ACC112 (cell line): Measurements from ENCODE around the gene DUSP19.
"Not testable (repeated sequence)": the region's sequence is repeated elsewhere in the genome, so short reads cannot be mapped to it uniquely, and the experiment has no call there.

Experiments used
- H2AFZ ChIP-seq: fragments of 200-600 bp; sonication (generic); one replicate; pipeline ENCODE4 v1.6.0; 2017; ENCODE audit warnings: antibody characterized with exemption, low read length; ENCODE audit not compliant: unreplicated experiment
- H3K27ac ChIP-seq: fragments of 200-600 bp; sonication (generic); 2 replicates; pipeline ENCODE4 v1.5.1; 2014; ENCODE audit warnings: low read depth, mild to moderate bottlenecking, antibody characterized with exemption, low read length, moderate library complexity
- H3K27me3 ChIP-seq: fragments of 200-600 bp; sonication (generic); 2 replicates; pipeline ENCODE4 v1.6.1; 2014; ENCODE audit warnings: mild to moderate bottlenecking, antibody characterized with exemption, low read length, moderate library complexity, mixed read lengths; ENCODE audit not compliant: insufficient read depth
- H3K36me3 ChIP-seq: fragments of 200-600 bp; sonication (generic); 2 replicates; pipeline ENCODE4 v1.6.1; 2016; ENCODE audit warnings: mild to moderate bottlenecking, antibody characterized with exemption, low read length, moderate library complexity, mixed read lengths; ENCODE audit not compliant: insufficient read depth
- H3K4me1 ChIP-seq: fragments of 200-600 bp; sonication (generic); one replicate; pipeline ENCODE4 v1.6.1; 2016; ENCODE audit warnings: low read length, mixed read lengths; ENCODE audit not compliant: insufficient read depth, unreplicated experiment, control insufficient read depth
- H3K4me3 ChIP-seq: fragments of 200-600 bp; sonication (generic); 2 replicates; pipeline ENCODE4 v1.5.1; 2014; ENCODE audit warnings: mild to moderate bottlenecking, low read depth, low read length
- H3K79me2 ChIP-seq: fragments of 200-600 bp; sonication (generic); one replicate; pipeline ENCODE4 v1.6.0; 2016; ENCODE audit warnings: low read length; ENCODE audit not compliant: control insufficient read depth, unreplicated experiment, insufficient read depth

DUSP19 gene

DNA sequence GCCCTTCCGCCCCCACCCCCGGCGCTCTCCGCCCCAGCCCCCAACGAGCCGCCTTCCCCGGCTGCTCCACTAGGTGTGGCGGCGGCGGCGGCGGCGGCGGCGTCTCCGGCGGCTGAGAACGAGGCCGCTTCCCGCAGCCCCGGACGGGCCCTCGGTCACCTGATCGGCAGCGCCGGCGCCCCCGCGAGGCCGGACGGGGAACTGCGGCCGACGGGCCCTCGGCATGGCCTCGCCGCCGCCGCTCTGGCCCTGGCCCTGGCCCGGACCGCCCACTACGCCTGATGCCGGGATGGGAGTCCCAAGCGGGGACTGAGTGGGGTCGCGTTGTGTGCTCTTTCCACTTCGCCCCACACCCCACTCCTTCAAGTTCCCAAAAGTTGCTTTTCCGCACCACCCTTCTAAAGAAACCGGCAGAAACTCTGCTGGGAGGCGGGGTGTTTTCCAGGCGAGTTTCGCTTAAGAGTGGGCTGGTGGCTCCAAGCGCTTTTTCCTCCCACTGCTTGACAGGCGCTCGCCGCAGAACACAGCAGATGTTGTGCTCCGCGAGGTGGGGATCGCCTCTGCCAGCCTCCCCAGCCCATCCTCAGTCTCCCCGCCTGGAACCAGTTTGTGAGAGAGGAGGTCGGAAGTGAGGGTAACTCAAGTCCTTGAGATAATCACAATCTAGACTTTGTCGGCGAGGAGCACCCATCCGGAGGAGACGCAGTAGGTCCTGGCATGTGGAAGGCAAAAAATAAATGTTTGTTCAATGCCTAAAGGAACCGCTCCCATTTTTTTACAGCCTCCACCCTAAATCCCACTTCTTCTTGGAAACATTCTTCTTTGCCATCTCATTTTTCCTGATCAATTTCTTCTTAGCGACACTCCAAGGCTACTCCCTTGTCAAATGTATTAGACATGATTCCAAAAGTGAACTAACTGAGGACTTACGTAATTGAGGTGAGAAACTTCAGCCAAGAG lies 39.9 kb upstream of the DUSP19 start, which contains the start of gene NCKAP1:
Gene NCKAP1 (minus strand): TSS at position 117 of the 960 bp plus-strand sequence. CDS start 358 bp downstream, outside the sequence.
- peak within 1 kb of the TSS; percentile 94 for H3K4me3 ChIP-seq
- H3K79me2 ChIP-seq: peaks cover 45% of the 10 kb centered on the region
- peak within 1 kb of the TSS; percentile 96 for H2AFZ ChIP-seq
- peak within 1 kb of the TSS; percentile 88 for H3K27ac ChIP-seq
- no peaks in the 10 kb centered on the region for H3K27me3 ChIP-seq
- no peaks in the 10 kb centered on the region for H3K36me3 ChIP-seq
- H3K4me1 ChIP-seq: peaks cover 25% of the 10 kb centered on the region

DNA sequence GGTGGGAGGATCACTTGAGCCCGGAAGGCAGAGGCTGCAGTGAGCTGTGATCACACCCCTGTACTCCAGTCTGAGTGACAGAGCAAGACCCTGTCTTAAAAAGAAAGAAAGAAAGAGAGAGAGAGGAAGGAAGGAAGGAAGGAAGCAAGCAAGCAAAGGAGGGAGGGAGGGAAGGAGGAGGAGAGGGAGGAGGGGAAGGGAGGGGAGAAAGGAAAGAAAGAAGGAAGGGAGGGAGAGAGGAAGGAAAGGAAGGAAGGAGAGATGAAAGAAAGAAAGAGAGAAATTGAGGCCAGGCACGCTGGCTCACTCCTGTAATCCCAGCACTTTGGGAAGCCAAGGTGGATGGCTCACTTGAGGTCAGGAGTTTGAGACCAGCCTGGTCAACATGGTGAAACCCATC lies 37.9 kb upstream of the DUSP19 start:
- Histone ChIP-seq H3K36me3 (no peaks in the 10 kb centered on the region), H3K4me3 (no peak overlapping the region), H3K79me2 (peaks cover 26% of the 10 kb centered on the region), H2AFZ (no peak overlapping the region), H3K4me1 (peaks cover 5% of the 10 kb centered on the region), H3K27me3 (no peaks in the 10 kb centered on the region), H3K27ac (no peak overlapping the region)

DNA sequence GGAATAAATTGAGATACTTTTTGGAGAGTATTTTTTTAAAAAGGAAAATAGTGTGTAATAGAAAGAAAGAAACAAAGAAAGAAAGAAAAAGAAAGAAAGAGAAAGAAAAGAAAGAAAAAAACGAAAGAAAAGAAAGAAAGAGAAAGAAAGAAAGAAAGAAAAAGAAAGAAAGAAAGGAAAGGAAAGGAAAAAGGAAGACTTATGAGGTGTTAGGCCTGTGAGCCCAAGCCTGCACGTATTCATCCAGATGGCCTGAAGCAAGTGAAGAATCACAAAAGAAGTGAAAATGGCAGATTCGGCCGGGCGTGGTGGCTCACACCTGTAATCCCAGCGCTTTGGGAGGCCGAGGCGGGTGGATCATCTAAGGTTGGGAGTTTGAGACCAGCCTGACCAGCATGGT lies 35.0 kb upstream of the DUSP19 start:
- not testable (repeated sequence) for H3K27me3 ChIP-seq, H3K36me3 ChIP-seq, H3K4me1 ChIP-seq, H3K79me2 ChIP-seq, H3K27ac ChIP-seq, H2AFZ ChIP-seq, H3K4me3 ChIP-seq

DNA sequence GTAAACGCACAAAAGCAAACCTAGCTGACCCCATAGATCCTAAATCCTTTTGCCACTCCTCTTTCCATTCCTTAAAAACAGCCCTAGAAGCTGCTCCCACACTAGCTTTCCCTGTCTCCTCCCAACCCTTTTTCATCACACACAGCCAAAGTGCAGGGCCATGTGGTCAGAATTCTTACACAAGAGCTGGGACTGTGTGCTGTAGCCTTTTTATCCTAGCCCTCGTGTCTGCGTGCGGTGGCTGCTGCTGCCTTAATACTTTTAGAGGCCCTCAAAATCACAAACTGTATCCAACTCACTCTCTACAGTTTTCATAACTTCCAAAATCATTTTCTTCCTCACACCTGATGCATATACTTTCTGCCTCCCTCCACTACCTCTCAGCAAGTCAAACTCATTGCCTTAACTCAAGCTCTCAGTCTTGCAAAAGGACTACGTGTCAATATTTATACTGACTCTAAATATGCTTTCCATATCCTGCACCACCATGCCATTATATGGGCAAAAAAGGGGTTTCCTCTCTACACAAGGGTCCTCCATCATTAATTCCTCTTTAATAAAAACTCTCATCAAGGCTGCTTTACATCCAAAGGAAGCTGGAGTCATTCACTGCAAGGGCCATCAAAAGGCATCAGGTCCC lies 30.9 kb upstream of the DUSP19 start:
- not testable (repeated sequence) for H3K36me3 ChIP-seq, H3K27ac ChIP-seq, H3K27me3 ChIP-seq

DNA sequence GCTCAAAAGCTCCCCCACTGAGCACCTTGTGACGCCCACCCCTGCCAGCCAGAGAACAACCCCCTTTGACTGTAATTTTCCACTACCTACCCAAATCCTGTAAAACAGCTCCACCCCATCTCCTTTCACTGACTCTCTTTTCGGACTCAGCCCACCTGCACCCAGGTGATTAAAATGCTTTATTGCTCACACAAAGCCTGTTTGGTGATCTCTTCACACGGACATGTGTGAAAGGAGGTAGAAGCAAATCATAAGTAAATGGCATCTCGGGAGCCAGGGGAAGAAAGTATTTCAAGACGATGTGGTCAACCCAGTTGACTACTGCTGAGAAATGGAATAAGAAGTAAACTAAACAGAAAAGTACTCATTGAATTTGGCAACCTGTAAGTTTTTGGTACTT lies 29.1 kb upstream of the DUSP19 start:
- Histone ChIP-seq H3K36me3 (no peaks in the 10 kb centered on the region), H3K79me2 (no peaks in the 10 kb centered on the region), H3K4me1 (no peaks in the 10 kb centered on the region), H3K27me3 (0 out of 2 replicates have a peak, but pooled peaks cover 2% of the 10 kb centered on the region), H3K27ac (no peak overlapping the region), H2AFZ (no peak overlapping the region), H3K4me3 (no peak overlapping the region)

More for the DNA sequence above, 30.9 kb upstream of the DUSP19 start:
- H3K4me3 ChIP-seq, H3K4me1 ChIP-seq, H2AFZ ChIP-seq, H3K79me2 ChIP-seq: not testable (repeated sequence)

DNA sequence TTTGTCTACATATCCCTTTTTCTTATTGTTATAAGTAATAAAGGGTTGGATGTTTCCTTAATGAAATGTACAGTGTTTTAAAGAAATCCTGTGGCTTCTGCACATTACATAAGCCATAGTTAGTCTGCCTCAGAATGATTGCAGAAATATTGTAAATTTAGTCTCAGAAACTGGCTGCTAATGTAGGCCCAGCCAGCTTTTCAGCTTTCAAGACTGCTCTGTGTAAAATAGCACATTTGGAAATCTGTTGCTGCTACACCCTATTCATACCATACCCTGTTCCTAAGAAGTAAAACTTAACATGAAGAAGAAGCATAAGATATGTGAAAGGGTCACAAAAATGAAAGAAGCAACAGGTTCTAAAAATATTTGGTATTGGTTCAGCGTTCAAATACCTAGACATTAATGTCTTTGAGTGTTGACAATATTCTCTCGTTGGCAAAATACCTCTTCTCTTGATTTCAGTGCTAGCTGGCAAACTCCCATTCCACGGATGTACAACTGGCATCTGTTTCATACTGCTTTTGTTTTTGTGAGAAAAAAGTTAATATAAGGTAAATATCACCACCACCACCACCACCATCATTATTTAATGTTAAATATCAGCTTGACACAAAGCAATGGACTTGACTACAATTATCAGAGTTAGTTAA lies 21.1 kb upstream of the DUSP19 start:
- H3K4me1 ChIP-seq: peaks cover 11% of the 10 kb centered on the region
- peak overlapping the region; percentile 83 for H2AFZ ChIP-seq
- H3K36me3 ChIP-seq: no peaks in the 10 kb centered on the region
- no peaks in the 10 kb centered on the region for H3K79me2 ChIP-seq
- H3K4me3 ChIP-seq: no peak overlapping the region
- no peaks in the 10 kb centered on the region for H3K27me3 ChIP-seq
- no peak overlapping the region for H3K27ac ChIP-seq

DNA sequence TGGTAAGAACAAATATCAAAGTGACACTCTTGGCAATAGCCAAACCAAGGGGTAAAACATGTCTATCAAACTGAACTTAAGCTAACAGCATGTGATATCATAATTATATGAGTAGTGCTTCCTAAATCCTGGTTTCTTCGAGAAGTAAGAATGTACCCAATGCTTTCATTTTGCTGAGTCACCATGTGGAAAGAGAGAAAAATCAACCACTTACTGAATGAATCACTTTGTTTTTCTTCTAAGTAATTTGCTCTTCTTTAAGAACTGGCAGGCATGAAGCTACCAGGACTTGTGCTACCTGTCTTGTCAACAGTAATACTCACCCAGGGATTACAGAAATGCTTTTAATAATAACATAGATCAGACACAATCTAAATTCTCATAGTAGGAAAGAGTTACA lies 19.0 kb upstream of the DUSP19 start:
- no peaks in the 10 kb centered on the region for H3K79me2 ChIP-seq
- no peaks in the 10 kb centered on the region for H3K27me3 ChIP-seq
- no peak overlapping the region for H3K4me3 ChIP-seq
- peak overlapping the region; percentile 67 for H3K27ac ChIP-seq
- peak overlapping the region; percentile 4 for H2AFZ ChIP-seq
- H3K36me3 ChIP-seq: no peaks in the 10 kb centered on the region
- peaks cover 18% of the 10 kb centered on the region for H3K4me1 ChIP-seq

DNA sequence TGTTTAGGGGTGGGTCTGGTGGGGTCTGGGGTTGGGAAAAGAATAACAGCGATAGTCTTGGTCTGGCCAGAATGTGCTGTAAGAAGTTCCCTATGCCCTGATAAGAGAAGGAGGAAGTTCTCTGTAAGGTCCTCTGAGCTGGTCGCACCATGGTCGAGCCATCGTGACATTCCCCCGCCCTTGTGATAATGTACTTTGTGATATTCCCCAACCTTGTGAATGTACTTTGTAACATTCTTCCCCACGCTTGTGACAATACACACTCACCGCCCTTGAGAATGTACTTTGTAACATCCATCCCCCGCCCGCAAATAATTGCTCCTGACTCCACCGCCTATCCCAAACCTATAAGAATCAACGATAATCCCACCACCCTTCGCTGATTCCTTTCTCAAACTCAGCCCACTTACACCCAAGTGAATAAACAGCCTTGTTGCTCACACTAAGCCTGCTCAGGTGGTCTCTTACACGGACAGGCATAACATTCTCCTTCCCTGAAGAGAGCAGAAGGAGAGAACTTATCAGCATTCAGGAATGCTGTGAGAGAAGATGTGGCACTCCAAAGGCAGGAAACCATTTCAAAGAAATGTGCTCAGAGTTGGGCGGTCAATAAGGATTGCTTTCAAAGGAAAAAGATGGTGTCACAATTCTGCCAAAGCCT lies 17.8 kb upstream of the DUSP19 start:
- Histone ChIP-seq H3K4me1 (peaks cover 18% of the 10 kb centered on the region), H3K79me2 (no peaks in the 10 kb centered on the region), H3K27me3 (no peaks in the 10 kb centered on the region), H3K4me3 (no peak overlapping the region), H3K36me3 (no peaks in the 10 kb centered on the region), H3K27ac (no peak overlapping the region), H2AFZ (no peak overlapping the region)

DNA sequence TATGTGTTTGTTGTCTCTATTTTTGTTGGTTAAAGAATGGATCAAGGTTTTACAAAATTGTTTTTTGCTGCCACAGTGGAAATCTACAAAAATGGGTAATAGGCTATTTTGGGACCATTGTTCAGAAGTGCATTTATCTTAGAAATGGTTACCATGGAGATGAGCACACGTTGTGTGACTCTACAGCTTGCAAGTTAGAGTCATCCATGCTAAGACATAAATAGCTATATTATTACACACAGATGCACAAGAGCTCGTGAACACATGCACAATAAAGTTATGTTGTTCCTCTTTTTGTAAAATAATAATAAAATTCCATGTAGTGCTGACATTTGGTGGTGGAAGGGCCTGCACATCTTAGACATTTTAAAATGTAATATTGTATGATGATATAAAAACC lies 15.5 kb upstream of the DUSP19 start:
- no peaks in the 10 kb centered on the region for H3K27me3 ChIP-seq
- H3K27ac ChIP-seq: no peak overlapping the region
- H3K4me3 ChIP-seq: no peak overlapping the region
- peaks cover 18% of the 10 kb centered on the region for H3K4me1 ChIP-seq
- no peaks in the 10 kb centered on the region for H3K79me2 ChIP-seq
- no peak overlapping the region for H2AFZ ChIP-seq
- H3K36me3 ChIP-seq: no peaks in the 10 kb centered on the region

DNA sequence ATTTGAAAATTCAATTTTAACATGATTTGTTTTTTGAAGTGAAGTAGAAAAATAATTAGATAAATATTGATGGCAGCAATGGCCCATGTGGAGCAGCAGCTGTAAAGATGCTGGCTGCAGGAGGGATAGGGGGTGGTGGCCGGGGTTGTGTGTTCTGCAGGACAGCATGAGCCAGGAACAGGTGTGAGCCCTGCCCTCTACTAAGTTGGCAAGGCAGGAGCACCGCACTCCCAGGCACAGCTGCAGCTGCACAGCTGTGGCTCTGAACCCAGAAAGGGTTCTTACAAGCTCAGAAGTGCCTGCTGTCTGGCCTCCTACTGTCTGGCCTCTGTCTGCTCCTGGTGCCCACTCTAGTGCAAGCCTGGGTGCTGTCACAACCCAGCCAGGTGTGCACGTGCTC lies 10.0 kb upstream of the DUSP19 start:
- Histone ChIP-seq H2AFZ (no peak overlapping the region), H3K36me3 (no peaks in the 10 kb centered on the region), H3K27me3 (no peaks in the 10 kb centered on the region), H3K4me1 (no peaks in the 10 kb centered on the region), H3K4me3 (no peak overlapping the region), H3K27ac (no peak overlapping the region), H3K79me2 (no peaks in the 10 kb centered on the region)
